IMR-90 (cell line): ENCODE measurements around the gene EPSTI1.

ENCODE experiments used
- CTCF ChIP-seq: conservative IDR thresholded peaks from 2 replicates; pipeline ENCODE4 v1.5.1; 2012; ENCODE audit warnings: mild to moderate bottlenecking, low read depth, low read length, improper control_type of control experiment
- ELK1 ChIP-seq: fragments of 150-350 bp; IDR thresholded peaks from 2 replicates; pipeline ENCODE4 v1.6.1; 2016; ENCODE audit warnings: low read depth, mild to moderate bottlenecking, low read length, moderate library complexity, borderline replicate concordance
- MAFK ChIP-seq: IDR thresholded peaks from 2 replicates; pipeline ENCODE4 v1.6.1; 2012; ENCODE audit warnings: low read depth, low read length, improper control_type of control experiment
- MAZ ChIP-seq: IDR thresholded peaks from 2 replicates; pipeline ENCODE4 v1.6.1; 2012; ENCODE audit warnings: low read depth, mild to moderate bottlenecking, low read length, improper control_type of control experiment, moderate library complexity, borderline replicate concordance
- MXI1 ChIP-seq: IDR thresholded peaks from 2 replicates; pipeline ENCODE4 v1.6.1; 2012; ENCODE audit warnings: low read depth, mild to moderate bottlenecking, low read length, moderate library complexity, borderline replicate concordance
- POLR2A ChIP-seq: IDR thresholded peaks from 2 replicates; pipeline ENCODE4 v1.6.1; 2012; ENCODE audit warnings: mild to moderate bottlenecking, low read depth, low read length
- RAD21 ChIP-seq: IDR thresholded peaks from 2 replicates; pipeline ENCODE4 v1.6.1; 2012; ENCODE audit warnings: low read length, improper control_type of control experiment

- TF ChIP-seq RAD21, result no peak
- TF ChIP-seq ELK1, result no peak
- TF ChIP-seq CTCF, result no peak
- TF ChIP-seq MXI1, result no peak
- TF ChIP-seq MAZ, result no peak
- TF ChIP-seq MAFK, result no peak
- no peak for TF ChIP-seq POLR2A
Observed at GRCh38 chr13:42891591-42891990, 100.5 kb downstream of the EPSTI1 start.
